ENCODE results near the gene NOC2L.

NOC2L gene

DNA sequence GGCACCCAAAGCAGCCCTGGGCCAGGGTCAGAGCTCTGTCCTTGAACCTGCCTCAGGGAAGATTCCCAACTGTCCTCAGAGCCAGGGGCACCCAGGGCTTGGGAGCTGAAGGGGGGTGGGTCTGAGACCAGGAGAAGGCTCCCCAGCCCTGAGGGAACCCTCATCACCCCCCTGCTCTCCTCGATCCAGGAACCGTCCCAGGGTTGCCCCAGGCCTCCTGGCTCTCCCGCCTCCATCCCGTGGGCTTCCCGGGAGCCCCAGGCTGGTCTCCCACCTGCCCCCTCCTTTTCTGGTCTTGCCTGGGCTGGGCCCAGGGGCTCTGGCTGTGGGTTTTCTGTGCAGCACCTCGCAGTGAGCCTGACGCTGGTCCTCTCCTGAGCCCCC lies 42.0 kb downstream of the NOC2L start:
- H3K36me3 ChIP-seq (ENCODE audit: control insufficient read depth, insufficient read depth, low read length): no peaks in the 10 kb centered on the region
- H3K4me1 ChIP-seq (ENCODE audit: control insufficient read depth, insufficient read depth, low read length): peaks cover 4% of the 10 kb centered on the region
- H3K4me3 ChIP-seq (ENCODE audit: low read depth, low read length): no peak overlapping the region
- H3K27me3 ChIP-seq (ENCODE audit: control insufficient read depth, insufficient read depth, low read length): peaks cover 89% of the 10 kb centered on the region
- H3K9me3 ChIP-seq (ENCODE audit: control insufficient read depth, insufficient read depth, low read length): no peaks in the 10 kb centered on the region
- H3K9ac ChIP-seq (ENCODE audit: low read depth, low read length): no peak overlapping the region

DNA sequence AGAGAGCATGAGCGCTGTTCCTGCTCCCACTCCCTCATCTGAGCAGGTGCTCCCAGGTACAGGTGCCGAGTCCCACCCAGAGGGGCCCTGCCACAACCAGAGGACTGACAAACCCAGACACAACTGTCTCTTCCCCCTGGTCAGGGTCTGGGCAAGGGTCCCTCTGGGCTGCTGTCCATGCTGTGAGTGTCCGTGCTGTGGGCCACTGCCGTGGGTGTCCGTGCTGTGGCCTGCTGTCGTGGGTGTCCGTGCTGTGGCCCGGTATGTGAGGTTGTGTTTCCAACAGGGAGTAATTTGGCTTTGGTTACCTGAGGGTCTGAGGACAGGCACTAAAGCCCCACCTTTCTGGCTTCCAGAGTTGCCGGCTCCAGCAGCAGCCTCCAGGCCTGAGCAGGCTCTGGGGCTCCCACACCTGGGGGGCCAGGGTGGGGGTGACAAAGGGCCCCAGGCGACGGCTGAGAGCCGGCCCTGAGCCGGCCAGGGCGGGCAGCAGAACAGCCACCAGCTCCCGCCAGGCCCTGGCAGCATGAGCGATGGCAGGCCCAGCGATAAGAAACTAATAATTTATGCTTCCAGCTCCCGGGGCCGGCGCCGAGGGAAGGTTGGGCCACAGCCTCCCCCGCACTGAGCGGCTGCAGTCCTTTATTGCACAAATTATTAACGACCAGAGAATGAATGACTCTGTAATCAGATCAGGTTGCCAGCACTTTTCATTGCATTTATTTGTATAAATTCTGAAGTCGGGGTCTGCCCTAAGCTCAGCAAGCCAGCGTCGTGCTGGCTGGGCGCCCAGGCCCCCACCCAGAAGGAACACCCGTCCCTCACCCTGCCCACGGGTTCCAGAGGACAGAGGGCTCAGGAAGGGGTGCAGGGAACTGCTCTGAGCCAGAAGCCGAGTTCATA lies 42.6 kb downstream of the NOC2L start:
- Histone ChIP-seq H3K4me3 (ENCODE audit: low read depth, low read length) (no peak overlapping the region), H3K36me3 (ENCODE audit: control insufficient read depth, insufficient read depth, low read length) (no peaks in the 10 kb centered on the region), H3K27me3 (ENCODE audit: control insufficient read depth, insufficient read depth, low read length) (peaks cover 89% of the 10 kb centered on the region), H3K9ac (ENCODE audit: low read depth, low read length) (no peak overlapping the region), H3K9me3 (ENCODE audit: control insufficient read depth, insufficient read depth, low read length) (no peaks in the 10 kb centered on the region), H3K4me1 (ENCODE audit: control insufficient read depth, insufficient read depth, low read length) (peaks cover 2% of the 10 kb centered on the region)

DNA sequence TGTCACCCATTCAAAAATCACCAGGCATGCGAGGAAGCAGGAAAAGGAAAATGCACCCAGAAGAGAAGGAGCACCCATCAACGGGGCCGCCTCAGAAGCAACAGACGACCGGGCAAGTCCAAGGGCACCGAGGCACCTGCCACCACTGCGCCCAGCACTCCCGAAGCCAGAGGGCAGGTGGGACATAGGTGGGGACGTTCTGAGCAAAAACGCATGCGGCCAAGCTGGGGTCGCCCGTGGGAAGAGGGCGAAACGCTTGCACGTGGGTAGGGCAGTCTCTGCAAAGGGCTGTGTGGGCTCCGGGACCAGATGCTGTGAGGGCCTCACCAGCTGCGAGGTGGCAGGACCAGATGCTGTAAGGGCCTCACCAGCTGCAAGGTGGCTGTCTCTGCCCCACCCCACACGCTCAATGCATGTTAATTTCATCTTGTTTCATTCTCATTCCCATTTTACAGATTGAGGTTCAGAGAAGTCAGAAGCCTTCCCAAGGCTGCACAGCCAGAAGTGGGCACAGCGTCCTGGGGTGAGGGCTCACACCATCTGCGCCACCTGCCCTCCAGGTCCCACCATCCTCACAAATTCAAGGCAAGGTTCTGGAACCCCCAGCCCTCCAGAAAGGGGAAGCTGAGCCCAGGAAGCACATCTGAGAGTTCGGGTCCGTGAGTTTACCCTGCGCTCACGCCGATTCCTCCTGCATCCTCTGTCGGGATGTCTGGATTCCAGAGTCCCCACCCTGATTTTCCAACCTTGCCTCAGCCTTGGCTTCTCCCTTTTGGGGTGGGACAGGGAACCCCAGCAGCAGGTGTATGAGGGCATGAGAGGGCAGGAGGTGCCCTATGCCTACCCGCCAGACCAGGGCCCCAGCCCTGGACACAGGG lies 43.5 kb downstream of the NOC2L start:
- no peaks in the 10 kb centered on the region for H3K9me3 ChIP-seq (ENCODE audit: control insufficient read depth, insufficient read depth, low read length)
- H3K4me1 ChIP-seq (ENCODE audit: control insufficient read depth, insufficient read depth, low read length): no peaks in the 10 kb centered on the region
- peaks cover 90% of the 10 kb centered on the region for H3K27me3 ChIP-seq (ENCODE audit: control insufficient read depth, insufficient read depth, low read length)
- no peaks in the 10 kb centered on the region for H3K36me3 ChIP-seq (ENCODE audit: control insufficient read depth, insufficient read depth, low read length)
- H3K4me3 ChIP-seq (ENCODE audit: low read depth, low read length): no peak overlapping the region
- no peak overlapping the region for H3K9ac ChIP-seq (ENCODE audit: low read depth, low read length)

DNA sequence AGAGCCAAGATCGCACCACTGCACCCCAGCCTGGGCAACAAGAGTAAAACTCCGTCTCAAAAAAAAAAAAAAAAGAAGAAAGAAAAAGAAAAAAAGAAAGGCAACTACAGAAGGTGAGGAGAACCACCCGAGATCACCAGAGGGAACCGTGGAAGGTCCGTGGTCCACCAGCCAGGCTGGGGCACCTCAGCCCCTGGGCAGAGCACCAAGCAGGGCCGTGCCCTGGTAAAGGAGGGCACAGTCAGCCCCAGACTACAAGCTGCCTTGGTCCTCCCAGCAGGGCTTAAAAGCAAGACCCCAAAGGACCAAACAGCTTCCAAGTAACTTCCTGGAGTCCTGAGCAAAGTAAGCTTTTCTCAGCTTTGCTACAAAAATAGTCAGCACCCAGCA lies 44.2 kb downstream of the NOC2L start:
- Histone ChIP-seq H3K4me1 (ENCODE audit: control insufficient read depth, insufficient read depth, low read length) (no peaks in the 10 kb centered on the region), H3K9ac (ENCODE audit: low read depth, low read length) (no peak overlapping the region), H3K27me3 (ENCODE audit: control insufficient read depth, insufficient read depth, low read length) (peaks cover 88% of the 10 kb centered on the region), H3K9me3 (ENCODE audit: control insufficient read depth, insufficient read depth, low read length) (no peaks in the 10 kb centered on the region), H3K4me3 (ENCODE audit: low read depth, low read length) (no peak overlapping the region), H3K36me3 (ENCODE audit: control insufficient read depth, insufficient read depth, low read length) (no peaks in the 10 kb centered on the region)

DNA sequence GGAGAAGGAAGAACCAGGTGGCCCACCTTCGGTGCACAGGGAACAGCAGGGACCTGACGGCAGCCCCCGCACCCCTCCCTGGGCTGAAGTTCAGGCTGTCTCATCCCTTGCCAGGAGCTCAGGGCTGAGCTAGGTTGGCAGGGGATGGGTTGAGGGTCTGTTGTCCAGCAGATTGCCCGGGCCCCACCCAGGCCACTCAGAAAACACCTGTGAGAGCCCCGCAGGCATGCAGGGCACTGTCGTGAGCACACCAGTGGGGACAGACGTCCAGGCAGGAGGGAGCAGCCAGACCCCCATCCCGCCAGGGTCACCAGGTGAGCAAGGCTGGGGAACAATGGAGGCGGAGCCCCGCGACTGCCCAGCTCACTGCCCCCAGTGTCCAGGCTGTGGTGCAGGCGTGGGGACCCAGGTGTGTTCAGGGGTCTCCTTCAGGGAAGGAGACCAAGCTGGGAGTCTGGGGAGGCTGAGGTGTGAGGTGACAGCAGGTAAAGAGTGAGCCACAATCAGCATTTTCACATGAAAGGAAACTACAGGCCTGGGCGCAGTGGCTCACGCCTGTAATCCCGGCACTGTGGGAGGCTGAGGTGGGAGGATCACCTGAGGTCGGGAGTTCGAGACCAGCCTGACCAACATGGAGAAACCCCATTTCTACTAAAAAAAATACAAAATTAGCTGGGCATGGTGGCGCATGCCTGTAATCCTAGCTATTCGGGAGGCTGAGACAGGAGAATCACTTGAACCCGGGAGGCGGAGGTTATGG lies 44.7 kb downstream of the NOC2L start:
- H3K9me3 ChIP-seq (ENCODE audit: control insufficient read depth, insufficient read depth, low read length): no peaks in the 10 kb centered on the region
- H3K9ac ChIP-seq (ENCODE audit: low read depth, low read length): no peak overlapping the region
- H3K4me3 ChIP-seq (ENCODE audit: low read depth, low read length): no peak overlapping the region
- H3K36me3 ChIP-seq (ENCODE audit: control insufficient read depth, insufficient read depth, low read length): no peaks in the 10 kb centered on the region
- H3K4me1 ChIP-seq (ENCODE audit: control insufficient read depth, insufficient read depth, low read length): no peaks in the 10 kb centered on the region
- peaks cover 82% of the 10 kb centered on the region for H3K27me3 ChIP-seq (ENCODE audit: control insufficient read depth, insufficient read depth, low read length)

DNA sequence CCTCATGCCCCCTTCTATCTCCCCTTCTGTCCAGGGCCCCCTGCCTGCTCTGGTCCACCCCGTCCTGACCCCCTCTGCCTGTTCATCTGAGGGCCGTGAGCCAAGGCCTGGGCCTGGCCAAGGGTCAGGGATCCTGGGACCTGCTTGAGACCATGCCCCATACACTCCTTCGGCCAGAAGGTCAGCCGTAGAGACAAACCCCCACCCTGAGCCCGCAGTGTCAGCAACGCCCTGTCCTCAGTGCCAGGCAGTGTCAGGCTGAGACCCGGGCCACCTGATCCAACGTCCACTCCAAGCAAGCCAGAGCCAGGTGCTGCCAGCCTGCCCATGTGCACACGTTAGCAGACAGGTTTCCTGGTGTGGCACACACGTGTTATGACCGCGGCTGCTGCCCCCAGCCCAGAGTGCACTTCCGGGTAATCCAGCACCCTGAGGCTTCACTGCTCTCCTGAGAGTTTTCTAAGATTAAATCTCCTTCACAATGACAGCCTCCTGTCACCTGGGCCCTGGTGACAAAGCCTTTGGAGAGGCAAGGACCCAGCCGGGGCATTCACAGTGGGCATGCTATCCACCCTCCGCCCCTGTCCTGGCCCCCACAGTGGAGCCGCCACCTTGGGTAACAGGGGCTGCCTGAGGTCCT lies 45.4 kb downstream of the NOC2L start:
- H3K4me3 ChIP-seq (ENCODE audit: low read depth, low read length): no peak overlapping the region
- H3K9ac ChIP-seq (ENCODE audit: low read depth, low read length): no peak overlapping the region
- H3K27me3 ChIP-seq (ENCODE audit: control insufficient read depth, insufficient read depth, low read length): peaks cover 77% of the 10 kb centered on the region
- H3K9me3 ChIP-seq (ENCODE audit: control insufficient read depth, insufficient read depth, low read length): no peaks in the 10 kb centered on the region
- H3K4me1 ChIP-seq (ENCODE audit: control insufficient read depth, insufficient read depth, low read length): no peaks in the 10 kb centered on the region
- H3K36me3 ChIP-seq (ENCODE audit: control insufficient read depth, insufficient read depth, low read length): no peaks in the 10 kb centered on the region

DNA sequence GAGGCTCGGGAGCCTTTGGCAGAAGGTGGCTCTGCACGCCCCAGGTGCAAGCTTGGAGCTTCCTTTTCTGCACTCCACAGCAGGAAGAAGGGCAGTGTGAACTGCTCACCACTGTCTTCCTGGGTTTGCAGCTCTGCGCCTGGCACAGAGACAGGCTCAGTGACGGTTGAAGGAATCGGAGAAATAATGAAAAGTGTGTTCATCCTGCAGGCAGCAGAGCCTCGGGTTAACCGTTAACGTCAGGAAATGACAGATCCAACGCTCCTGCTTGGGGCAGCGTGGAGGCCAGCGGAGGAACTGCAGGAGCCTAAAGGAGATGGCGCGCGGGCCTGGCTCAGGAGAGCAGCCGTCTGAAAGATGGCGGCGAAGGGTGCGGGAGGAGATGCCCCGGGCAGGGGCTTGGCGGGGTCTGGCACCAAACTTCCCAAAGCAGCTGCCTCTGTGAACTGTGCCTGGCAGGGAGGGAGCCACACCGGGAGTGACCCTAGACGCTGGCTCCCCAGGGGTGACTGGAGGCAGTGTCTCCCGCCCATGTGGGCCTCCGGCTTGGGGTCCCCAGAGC lies 46.2 kb downstream of the NOC2L start:
- no peak overlapping the region for H3K4me3 ChIP-seq (ENCODE audit: low read depth, low read length)
- no peak overlapping the region for H3K9ac ChIP-seq (ENCODE audit: low read depth, low read length)
- H3K9me3 ChIP-seq (ENCODE audit: control insufficient read depth, insufficient read depth, low read length): no peaks in the 10 kb centered on the region
- no peaks in the 10 kb centered on the region for H3K4me1 ChIP-seq (ENCODE audit: control insufficient read depth, insufficient read depth, low read length)
- peaks cover 74% of the 10 kb centered on the region for H3K27me3 ChIP-seq (ENCODE audit: control insufficient read depth, insufficient read depth, low read length)
- H3K36me3 ChIP-seq (ENCODE audit: control insufficient read depth, insufficient read depth, low read length): no peaks in the 10 kb centered on the region

DNA sequence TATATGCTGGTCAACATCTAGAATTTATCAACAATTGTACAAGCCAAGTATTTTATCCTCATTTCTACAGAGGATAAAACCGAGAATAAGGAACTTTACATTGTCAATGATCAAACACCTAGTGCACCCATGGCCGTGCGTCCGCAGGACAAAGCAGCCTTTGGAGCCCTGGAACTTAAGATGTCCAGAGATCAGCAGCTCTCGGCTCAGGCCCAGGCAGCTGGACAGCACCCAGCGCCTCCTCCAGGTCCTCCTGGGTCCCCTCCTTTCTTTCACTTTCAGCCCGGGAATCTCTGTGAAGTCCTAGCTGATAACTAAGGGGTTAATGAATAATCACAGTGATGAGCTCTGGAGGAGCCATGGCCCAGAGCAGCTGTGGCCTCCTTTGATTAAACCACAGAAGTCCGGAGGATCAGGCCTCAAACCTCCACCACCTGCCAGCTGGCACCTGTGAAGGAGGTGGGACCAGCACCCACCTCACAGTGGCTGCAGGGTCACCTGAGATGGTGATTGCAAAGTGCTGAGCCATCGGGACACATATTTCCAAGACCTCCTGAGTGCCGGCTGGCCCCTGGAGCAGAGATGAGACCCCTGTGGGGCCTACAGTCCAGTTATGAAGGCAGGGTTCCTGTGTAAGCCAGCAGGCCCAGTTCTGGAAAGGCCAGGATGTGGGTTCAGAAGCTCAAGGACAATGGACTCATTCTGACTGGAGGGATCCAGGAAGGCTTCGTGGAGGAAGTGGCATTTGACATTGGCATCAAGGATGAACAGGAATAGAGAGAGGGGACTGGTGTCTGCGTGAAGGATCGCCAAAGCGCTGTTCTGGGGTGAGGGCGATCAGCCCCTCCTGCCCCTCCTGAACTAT lies 46.9 kb downstream of the NOC2L start:
- Histone ChIP-seq H3K36me3 (ENCODE audit: control insufficient read depth, insufficient read depth, low read length) (no peaks in the 10 kb centered on the region), H3K27me3 (ENCODE audit: control insufficient read depth, insufficient read depth, low read length) (peaks cover 74% of the 10 kb centered on the region), H3K9me3 (ENCODE audit: control insufficient read depth, insufficient read depth, low read length) (no peaks in the 10 kb centered on the region), H3K4me1 (ENCODE audit: control insufficient read depth, insufficient read depth, low read length) (no peaks in the 10 kb centered on the region), H3K4me3 (ENCODE audit: low read depth, low read length) (no peak overlapping the region), H3K9ac (ENCODE audit: low read depth, low read length) (no peak overlapping the region)

DNA sequence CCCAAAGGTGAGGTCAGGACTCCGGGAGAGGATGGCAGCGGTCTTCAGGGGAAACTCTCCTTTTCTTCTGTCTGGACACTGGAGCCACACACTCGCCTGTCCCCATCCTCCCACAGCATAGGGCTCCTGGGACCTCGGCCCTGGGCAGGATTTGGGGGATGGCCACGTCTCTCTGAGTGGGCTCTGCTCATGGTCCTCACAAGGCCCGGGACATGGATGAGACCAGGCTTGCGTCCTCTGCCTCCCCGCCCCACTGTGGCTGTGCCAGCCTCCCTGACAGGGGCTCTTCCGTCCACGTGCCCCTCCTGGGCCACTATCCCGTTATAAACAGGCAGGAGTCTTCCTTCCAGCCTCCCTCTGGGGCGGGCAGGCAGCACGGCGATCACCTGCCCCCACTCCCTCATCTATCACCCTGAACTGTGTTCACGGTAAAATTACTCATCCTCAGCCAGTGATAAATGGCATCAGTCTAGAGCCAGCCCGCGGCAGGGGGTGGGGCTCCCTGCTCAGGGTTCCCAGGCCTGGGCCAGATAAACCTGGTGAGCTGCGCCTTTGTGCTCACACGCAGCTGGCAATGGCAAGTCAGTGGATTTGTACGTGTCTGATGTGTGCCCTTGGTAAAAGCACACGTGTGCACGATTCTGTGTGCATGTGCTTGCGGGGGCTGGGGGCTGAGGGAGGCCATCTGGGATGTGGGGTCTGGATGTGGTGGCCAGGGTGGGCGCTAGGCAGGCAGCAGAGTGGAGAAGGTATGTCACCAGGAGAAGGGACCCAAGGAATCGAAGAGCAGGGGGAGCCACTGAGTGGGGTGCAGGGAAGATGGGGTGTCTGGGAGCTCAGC lies 48.0 kb downstream of the NOC2L start:
- Histone ChIP-seq H3K9me3 (ENCODE audit: control insufficient read depth, insufficient read depth, low read length) (no peaks in the 10 kb centered on the region), H3K27me3 (ENCODE audit: control insufficient read depth, insufficient read depth, low read length) (peaks cover 79% of the 10 kb centered on the region), H3K9ac (ENCODE audit: low read depth, low read length) (no peak overlapping the region), H3K36me3 (ENCODE audit: control insufficient read depth, insufficient read depth, low read length) (no peaks in the 10 kb centered on the region), H3K4me3 (ENCODE audit: low read depth, low read length) (no peak overlapping the region), H3K4me1 (ENCODE audit: control insufficient read depth, insufficient read depth, low read length) (no peaks in the 10 kb centered on the region)

Data from iPS-15b (cell line).